ENCODE measurements around the gene IL22RA2. TPM values are rescaled to one million over a fixed set of nuclear protein-coding genes. Genes with fewer than 3 reads are reported as not detected.

Gene IL22RA2, protein sequence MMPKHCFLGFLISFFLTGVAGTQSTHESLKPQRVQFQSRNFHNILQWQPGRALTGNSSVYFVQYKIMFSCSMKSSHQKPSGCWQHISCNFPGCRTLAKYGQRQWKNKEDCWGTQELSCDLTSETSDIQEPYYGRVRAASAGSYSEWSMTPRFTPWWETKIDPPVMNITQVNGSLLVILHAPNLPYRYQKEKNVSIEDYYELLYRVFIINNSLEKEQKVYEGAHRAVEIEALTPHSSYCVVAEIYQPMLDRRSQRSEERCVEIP
- not detected in 3 replicates for total RNA-seq

DNA sequence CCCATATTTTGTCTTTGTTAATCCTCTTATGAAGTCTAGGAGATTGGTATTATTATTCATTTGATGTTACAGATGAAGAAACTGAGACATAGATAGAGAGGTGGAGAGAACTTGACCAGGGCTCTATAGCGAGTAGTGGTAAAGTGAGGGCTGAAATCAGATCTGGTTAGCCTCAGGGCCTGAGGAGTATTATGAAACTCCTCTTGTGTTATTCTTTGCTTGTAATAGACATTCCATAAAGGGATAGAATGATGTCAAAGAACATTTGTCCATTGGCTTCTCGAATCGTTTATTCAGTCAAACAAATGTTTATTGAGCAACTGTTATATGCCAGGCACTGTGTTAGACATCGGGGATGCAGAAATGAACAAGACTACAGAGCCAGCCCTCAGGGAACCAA is at the start of gene IL22RA2:
TSS of gene IL22RA2 (minus strand) at position 144 of the 400 bp plus-strand sequence. CDS start 11,895 bp downstream, outside the sequence.
- Mint-ChIP-seq H3K27ac (no peak within 1 kb of the TSS), H3K36me3 (no peaks in the 10 kb centered on the region), H3K4me3 (no peak within 1 kb of the TSS), H3K9me3 (peaks cover 19% of the 10 kb centered on the region), H3K27me3 (ENCODE audit: low read depth) (peaks cover 1% of the 10 kb centered on the region), H3K4me1 (peaks cover 7% of the 10 kb centered on the region)
- no peak for DNase-seq (ENCODE audit: low spot score in 2 of 2, unreplicated experiment in 2 of 2)
- TF ChIP-seq, protein P1, sequence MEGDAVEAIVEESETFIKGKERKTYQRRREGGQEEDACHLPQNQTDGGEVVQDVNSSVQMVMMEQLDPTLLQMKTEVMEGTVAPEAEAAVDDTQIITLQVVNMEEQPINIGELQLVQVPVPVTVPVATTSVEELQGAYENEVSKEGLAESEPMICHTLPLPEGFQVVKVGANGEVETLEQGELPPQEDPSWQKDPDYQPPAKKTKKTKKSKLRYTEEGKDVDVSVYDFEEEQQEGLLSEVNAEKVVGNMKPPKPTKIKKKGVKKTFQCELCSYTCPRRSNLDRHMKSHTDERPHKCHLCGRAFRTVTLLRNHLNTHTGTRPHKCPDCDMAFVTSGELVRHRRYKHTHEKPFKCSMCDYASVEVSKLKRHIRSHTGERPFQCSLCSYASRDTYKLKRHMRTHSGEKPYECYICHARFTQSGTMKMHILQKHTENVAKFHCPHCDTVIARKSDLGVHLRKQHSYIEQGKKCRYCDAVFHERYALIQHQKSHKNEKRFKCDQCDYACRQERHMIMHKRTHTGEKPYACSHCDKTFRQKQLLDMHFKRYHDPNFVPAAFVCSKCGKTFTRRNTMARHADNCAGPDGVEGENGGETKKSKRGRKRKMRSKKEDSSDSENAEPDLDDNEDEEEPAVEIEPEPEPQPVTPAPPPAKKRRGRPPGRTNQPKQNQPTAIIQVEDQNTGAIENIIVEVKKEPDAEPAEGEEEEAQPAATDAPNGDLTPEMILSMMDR (IDR thresholded peaks at IDR 0.05; ENCODE audit: unreplicated experiment), result no peak

DNA sequence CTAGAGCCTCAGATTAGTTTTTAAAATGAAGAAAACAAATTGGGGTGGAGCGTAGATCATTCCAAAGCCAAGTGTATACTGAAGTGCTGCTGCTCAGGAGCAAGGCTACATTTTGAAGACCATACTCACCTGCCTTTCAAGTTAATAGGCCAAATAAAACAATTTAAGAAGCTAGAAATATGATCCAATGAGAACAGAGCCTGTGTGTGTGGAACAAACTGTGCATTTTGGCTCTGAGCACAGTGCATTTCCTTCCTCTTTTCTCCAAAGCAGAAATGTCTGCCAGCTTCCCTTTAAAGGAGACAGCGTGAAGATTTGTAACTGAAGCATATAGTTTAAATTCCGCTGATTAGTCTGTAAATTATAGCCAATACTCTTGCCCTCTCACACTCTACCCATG is 48.9 kb upstream of the IL22RA2 start:
- TF ChIP-seq, protein P1 (IDR thresholded peaks at IDR 0.05; ENCODE audit: unreplicated experiment), result no peak
- no peak for DNase-seq (ENCODE audit: low spot score in 2 of 2, unreplicated experiment in 2 of 2)
- H3K36me3 Mint-ChIP-seq, result no peaks in the 10 kb centered on the region
- no peak overlapping the region for H3K4me3 Mint-ChIP-seq
- H3K27me3 Mint-ChIP-seq (ENCODE audit: low read depth), result no peaks in the 10 kb centered on the region
- peaks cover 21% of the 10 kb centered on the region for H3K4me1 Mint-ChIP-seq
- no peak overlapping the region for H3K27ac Mint-ChIP-seq
- H3K9me3 Mint-ChIP-seq, result no peaks in the 10 kb centered on the region

DNA sequence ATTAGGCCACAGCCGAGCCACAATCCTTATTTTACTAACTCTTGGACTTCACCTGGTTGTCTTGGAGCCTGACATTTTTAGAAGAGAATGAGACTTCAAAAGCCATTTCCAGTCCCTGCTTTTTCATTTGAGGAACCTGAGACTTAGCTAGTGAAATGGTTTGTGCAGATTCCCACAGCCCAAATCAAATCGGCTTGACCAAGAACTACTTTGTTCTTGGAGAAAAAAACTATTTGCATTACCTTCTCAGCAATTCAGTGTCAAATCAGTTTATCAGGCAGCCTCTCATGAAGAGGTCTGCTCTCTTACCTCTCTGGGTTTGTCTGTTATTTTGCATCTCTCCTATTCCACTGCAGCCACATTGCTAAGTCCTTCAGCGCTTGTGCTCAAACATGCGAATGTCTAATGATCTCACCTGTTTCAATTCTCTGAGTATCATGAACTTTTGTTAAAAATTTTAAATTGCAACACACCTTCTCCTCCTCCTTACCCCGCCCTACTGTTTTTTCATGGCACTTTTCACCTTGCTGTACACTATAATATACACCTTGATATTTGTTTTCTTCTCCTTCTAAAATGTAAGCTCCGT is 46.3 kb upstream of the IL22RA2 start:
- DNase-seq (ENCODE audit: low spot score in 2 of 2, unreplicated experiment in 2 of 2), result no peak
- H3K4me3 Mint-ChIP-seq, result peak overlapping the region; percentile 92
- peaks cover 31% of the 10 kb centered on the region for H3K4me1 Mint-ChIP-seq
- no peaks in the 10 kb centered on the region for H3K9me3 Mint-ChIP-seq
- H3K27me3 Mint-ChIP-seq (ENCODE audit: low read depth), result no peaks in the 10 kb centered on the region
- TF ChIP-seq, protein P1 (IDR thresholded peaks at IDR 0.05; ENCODE audit: unreplicated experiment), result no peak
- H3K36me3 Mint-ChIP-seq, result no peaks in the 10 kb centered on the region
- peak overlapping the region; percentile 95 for H3K27ac Mint-ChIP-seq

DNA sequence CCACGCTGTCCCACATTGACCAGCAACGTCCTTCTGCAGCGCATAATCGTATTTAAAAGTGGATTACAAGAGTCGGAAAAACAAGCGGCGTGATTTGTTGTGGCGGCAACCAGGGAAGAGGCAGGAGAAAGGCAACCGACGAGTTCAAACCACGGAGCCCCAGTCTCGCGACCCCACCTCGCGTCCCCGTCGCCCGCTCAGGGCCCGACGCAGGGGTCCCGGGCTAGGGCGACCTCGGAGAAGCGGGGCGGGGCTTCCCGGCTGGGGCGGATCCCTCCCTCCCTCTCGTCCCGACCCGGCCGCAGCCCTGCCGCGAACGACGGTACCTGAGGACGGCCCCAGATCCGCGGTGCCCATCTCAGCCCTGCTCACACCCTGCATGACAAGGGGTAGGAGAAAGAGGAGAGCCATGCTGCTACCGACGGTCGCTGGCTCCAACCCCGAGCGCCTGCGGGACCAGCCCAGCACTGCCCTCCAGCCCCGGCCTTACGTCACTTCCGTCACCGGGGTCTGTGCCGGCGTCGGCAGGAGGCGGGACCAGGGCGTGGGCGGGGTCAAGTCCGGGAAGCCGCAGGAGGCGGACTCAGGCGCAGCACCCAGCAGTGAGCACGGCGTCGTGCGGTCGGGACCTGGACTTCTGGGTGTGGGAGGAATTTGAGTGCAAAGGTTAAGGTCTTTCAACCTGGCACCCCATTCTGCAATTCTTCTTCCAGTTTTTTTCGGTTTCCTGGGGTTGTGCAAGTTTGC is 45.6 kb upstream of the IL22RA2 start, which contains the start of gene IFNGR1:
TSS of gene IFNGR1 (minus strand) at position 469 of the 747 bp plus-strand sequence. CDS start at position 411, 58 bp downstream.
- peak within 1 kb of the TSS; percentile 92 for H3K4me3 Mint-ChIP-seq
- H3K36me3 Mint-ChIP-seq, result peaks cover 3% of the 10 kb centered on the region
- DNase-seq (ENCODE audit: low spot score in 2 of 2, unreplicated experiment in 2 of 2), result peak; percentile 92 to 96
- H3K27ac Mint-ChIP-seq, result peak within 1 kb of the TSS; percentile 95
- no peaks in the 10 kb centered on the region for H3K9me3 Mint-ChIP-seq
- no peaks in the 10 kb centered on the region for H3K27me3 Mint-ChIP-seq (ENCODE audit: low read depth)
- peaks cover 36% of the 10 kb centered on the region for H3K4me1 Mint-ChIP-seq
- TF ChIP-seq, protein P1 (IDR thresholded peaks at IDR 0.05; ENCODE audit: unreplicated experiment), result no peak

DNA sequence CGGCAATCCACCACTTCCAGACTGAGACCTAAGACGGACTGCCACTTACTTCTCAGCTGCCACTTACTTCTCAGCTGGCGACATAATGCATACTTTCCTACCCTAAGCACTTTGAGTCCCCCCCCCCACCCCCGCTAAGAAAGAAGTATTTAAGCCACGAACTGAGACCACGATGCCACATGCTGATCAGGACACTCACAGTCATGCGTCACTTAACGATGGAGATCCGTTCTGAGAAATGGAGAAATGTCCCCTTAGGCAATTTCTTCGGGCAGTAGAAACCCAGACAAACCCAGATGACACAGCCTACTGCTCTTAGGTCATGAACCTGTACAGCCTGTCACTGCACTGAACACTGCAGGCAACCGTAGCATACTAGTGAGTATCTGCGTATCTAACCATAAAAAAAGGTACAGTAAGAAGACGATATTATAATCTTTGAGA is 45.1 kb upstream of the IL22RA2 start:
- peak overlapping the region; percentile 92 for H3K4me3 Mint-ChIP-seq
- H3K36me3 Mint-ChIP-seq, result peaks cover 3% of the 10 kb centered on the region
- no peaks in the 10 kb centered on the region for H3K27me3 Mint-ChIP-seq (ENCODE audit: low read depth)
- TF ChIP-seq, protein P1 (IDR thresholded peaks at IDR 0.05; ENCODE audit: unreplicated experiment), result no peak
- DNase-seq (ENCODE audit: low spot score in 2 of 2, unreplicated experiment in 2 of 2), result no peak
- H3K27ac Mint-ChIP-seq, result peak overlapping the region; percentile 94
- peaks cover 39% of the 10 kb centered on the region for H3K4me1 Mint-ChIP-seq
- no peaks in the 10 kb centered on the region for H3K9me3 Mint-ChIP-seq

Measured in mesothelial cell of epicardium (in vitro differentiated cells).